HL-60 (cell line): ENCODE data around the gene DNAJC27.

Experiments
- DNase-seq, 2 experiments: peaks; one replicate each; pipeline ENCODE4 v3.0.0-alpha.2; 2010 to 2020; ENCODE audit warnings: low read depth in 1 of 2, low spot score in 1 of 2
- H3K27ac ChIP-seq: fragments of 250-450 bp; sonication (Bioruptor Pico); replicated peaks from 2 replicates; pipeline ENCODE4 v1.5.1; 2020; ENCODE audit warnings: mild to moderate bottlenecking, moderate library complexity
- H3K27me3 ChIP-seq: fragments of 250-450 bp; sonication (Bioruptor Pico); 2 replicates; pipeline ENCODE4 v1.5.1; 2021; ENCODE audit warnings: mild to moderate bottlenecking, moderate library complexity; ENCODE audit not compliant: insufficient read depth, poor library complexity, severe bottlenecking
- H3K4me3 ChIP-seq: replicated peaks from 2 replicates; pipeline ENCODE4 v1.5.1; 2011; ENCODE audit warnings: mild to moderate bottlenecking, control low read depth, low read length; ENCODE audit not compliant: insufficient read depth
- CTCF ChIP-seq: IDR thresholded peaks from one replicate; pipeline ENCODE4 v1.5.1; 2011; ENCODE audit warnings: low read length, control low read depth, inconsistent platforms; ENCODE audit not compliant: insufficient read depth
- GABPA ChIP-seq: IDR thresholded peaks from 2 replicates; pipeline ENCODE4 v1.6.1; 2012; ENCODE audit warnings: low read depth
- POLR2AphosphoS5 ChIP-seq: IDR thresholded peaks from 2 replicates; pipeline ENCODE4 v1.6.1; 2012; ENCODE audit warnings: low read depth
- REST ChIP-seq: IDR thresholded peaks from 2 replicates; pipeline ENCODE4 v1.6.1; 2012; ENCODE audit warnings: low read depth; ENCODE audit not compliant: insufficient replicate concordance
- SPI1 ChIP-seq: IDR thresholded peaks from 2 replicates; pipeline ENCODE4 v1.6.1; 2012; ENCODE audit warnings: low read depth, mild to moderate bottlenecking, borderline replicate concordance

Gene DNAJC27

GRCh38 chr2:24939353-24939752, 32.4 kb downstream of the DNAJC27 start:
- DNase-seq = no peak
- TF ChIP-seq REST = no peak
- no peak for TF ChIP-seq POLR2AphosphoS5
- TF ChIP-seq CTCF = no peak
- no peak for TF ChIP-seq GABPA
- TF ChIP-seq SPI1 = no peak
- Histone ChIP-seq H3K4me3 (no peak overlapping the region), H3K27me3 (no peaks in the 10 kb centered on the region), H3K27ac (no peak overlapping the region)

GRCh38 chr2:24937236-24937635, 34.5 kb downstream of the DNAJC27 start:
- no peak overlapping the region for H3K27ac ChIP-seq
- no peaks in the 10 kb centered on the region for H3K27me3 ChIP-seq
- DNase-seq = no peak
- TF ChIP-seq POLR2AphosphoS5 (no peak), REST (no peak), GABPA (no peak), SPI1 (no peak), CTCF (no peak)
- no peak overlapping the region for H3K4me3 ChIP-seq

GRCh38 chr2:24935145-24935544, 36.6 kb downstream of the DNAJC27 start:
- Histone ChIP-seq H3K27ac (no peak overlapping the region), H3K27me3 (no peaks in the 10 kb centered on the region), H3K4me3 (no peak overlapping the region)
- DNase-seq = no peak
- no peak for TF ChIP-seq CTCF
- TF ChIP-seq GABPA = no peak
- no peak for TF ChIP-seq SPI1

GRCh38 chr2:24932715-24933114, 39.0 kb downstream of the DNAJC27 start:
- DNase-seq = no peak

More at GRCh38 chr2:24932715-24933114, 39.0 kb downstream of the DNAJC27 start:
- H3K27me3 ChIP-seq = no peaks in the 10 kb centered on the region
- no peak overlapping the region for H3K4me3 ChIP-seq
- TF ChIP-seq CTCF = no peak
- H3K27ac ChIP-seq = no peak overlapping the region
